Type B pancreatic cell (in vitro differentiated cells): ENCODE data around the gene RBBP6. TPM values are rescaled to one million over a fixed set of nuclear protein-coding genes. Genes with fewer than 3 reads are reported as not detected.
"Not testable (repeated sequence)": the region's sequence is repeated elsewhere in the genome, so short reads cannot be mapped to it uniquely, and the experiment has no call there.

Source experiments
- DNase-seq: peaks from one replicate; pipeline ENCODE4 v3.0.0; 2021; ENCODE audit warnings: mixed read lengths; ENCODE audit not compliant: unreplicated experiment; ENCODE audit errors: extremely low spot score
- H3K27ac Mint-ChIP-seq: 2 replicates; pipeline ENCODE4 v1.8.0; 2021; ENCODE audit warnings: mild to moderate bottlenecking, mixed read lengths
- H3K27me3 Mint-ChIP-seq: 2 replicates; pipeline ENCODE4 v1.8.0; 2021; ENCODE audit warnings: mixed read lengths
- H3K36me3 Mint-ChIP-seq: 2 replicates; pipeline ENCODE4 v1.8.0; 2021; ENCODE audit warnings: mixed read lengths
- H3K4me1 Mint-ChIP-seq: one replicate; pipeline ENCODE4 v1.8.0; 2021; ENCODE audit warnings: mixed read lengths; ENCODE audit not compliant: unreplicated experiment
- H3K4me3 Mint-ChIP-seq: 2 replicates; pipeline ENCODE4 v1.8.0; 2021; ENCODE audit warnings: mild to moderate bottlenecking, mixed read lengths
- H3K9me3 Mint-ChIP-seq: 2 replicates; pipeline ENCODE4 v1.8.0; 2021; ENCODE audit warnings: mixed read lengths
- total RNA-seq: library from RNA; stranded (reverse); gene quantifications from 2 replicates; pipeline ENCODE4 v1.2.1, GENCODE V29; 2021; ENCODE audit warnings: low replicate concordance
- TF ChIP-seq, protein P1 (sequence below): fragments of 200-600 bp; sonication (generic); conservative IDR thresholded peaks from 2 replicates; pipeline ENCODE4 v1.5.0; 2021; ENCODE audit warnings: antibody characterized with exemption, mild to moderate bottlenecking

RBBP6 gene
- total RNA-seq, 1 donor from 2014 or later = 70.7 TPM

DNA sequence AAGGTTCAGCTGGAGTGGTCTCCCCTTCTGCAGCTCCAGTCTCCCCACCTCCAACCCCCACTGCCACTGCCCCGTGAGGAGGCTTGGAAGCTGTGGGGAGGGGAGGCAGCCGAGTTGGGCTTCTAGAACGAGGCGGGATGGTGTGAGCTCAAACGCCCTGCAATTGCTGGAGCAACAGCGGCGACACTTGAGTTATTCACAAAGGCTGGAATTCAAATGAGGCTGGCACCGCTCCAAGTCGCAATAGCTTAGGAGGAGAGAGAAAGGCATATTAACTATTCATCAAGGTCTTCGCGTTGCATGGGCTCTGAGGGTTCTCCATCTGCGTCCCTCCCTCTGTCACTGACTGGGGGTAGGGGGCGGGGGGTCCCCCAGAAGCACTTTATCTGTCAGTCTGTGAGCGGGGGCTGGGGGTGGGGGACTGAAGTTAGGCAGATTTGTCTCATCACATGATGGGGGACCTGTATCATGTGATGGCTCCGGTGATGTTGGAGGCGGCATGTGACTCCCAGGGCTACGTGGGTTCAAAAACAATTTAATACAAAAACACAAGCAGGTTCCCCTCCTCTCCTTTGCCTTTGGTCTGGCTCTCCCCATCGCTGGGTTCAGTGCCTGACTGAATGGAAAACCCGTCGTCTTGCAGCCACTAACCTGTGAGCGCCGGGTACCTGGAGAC lies 70.5 kb downstream of the RBBP6 start:
- TF ChIP-seq, protein P1, sequence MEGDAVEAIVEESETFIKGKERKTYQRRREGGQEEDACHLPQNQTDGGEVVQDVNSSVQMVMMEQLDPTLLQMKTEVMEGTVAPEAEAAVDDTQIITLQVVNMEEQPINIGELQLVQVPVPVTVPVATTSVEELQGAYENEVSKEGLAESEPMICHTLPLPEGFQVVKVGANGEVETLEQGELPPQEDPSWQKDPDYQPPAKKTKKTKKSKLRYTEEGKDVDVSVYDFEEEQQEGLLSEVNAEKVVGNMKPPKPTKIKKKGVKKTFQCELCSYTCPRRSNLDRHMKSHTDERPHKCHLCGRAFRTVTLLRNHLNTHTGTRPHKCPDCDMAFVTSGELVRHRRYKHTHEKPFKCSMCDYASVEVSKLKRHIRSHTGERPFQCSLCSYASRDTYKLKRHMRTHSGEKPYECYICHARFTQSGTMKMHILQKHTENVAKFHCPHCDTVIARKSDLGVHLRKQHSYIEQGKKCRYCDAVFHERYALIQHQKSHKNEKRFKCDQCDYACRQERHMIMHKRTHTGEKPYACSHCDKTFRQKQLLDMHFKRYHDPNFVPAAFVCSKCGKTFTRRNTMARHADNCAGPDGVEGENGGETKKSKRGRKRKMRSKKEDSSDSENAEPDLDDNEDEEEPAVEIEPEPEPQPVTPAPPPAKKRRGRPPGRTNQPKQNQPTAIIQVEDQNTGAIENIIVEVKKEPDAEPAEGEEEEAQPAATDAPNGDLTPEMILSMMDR = no peak
- peaks cover 46% of the 10 kb centered on the region for H3K27me3 Mint-ChIP-seq
- no peaks in the 10 kb centered on the region for H3K9me3 Mint-ChIP-seq
- no peaks in the 10 kb centered on the region for H3K36me3 Mint-ChIP-seq
- peak overlapping the region; percentile 21 for H3K27ac Mint-ChIP-seq
- peaks cover 14% of the 10 kb centered on the region for H3K4me1 Mint-ChIP-seq
- DNase-seq = peak; percentile 70
- H3K4me3 Mint-ChIP-seq = peak overlapping the region; percentile 85

DNA sequence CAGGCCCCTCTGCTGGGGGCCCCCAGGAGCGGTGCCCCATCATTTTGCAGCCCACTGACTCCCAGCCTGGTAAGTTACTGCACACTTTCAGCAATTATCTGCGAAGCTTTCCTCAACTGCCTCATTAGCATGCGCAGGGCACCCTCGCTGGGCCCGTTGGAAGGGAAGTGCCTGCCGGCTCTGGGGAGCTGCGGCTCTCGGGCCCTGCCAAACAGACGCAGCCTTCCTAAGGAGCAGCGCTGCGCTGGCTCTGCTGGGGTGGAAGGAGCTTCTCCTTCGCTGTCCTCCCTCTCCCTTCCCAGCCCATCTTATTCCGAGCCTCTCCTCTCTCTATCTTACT lies 71.0 kb downstream of the RBBP6 start:
- TF ChIP-seq, protein P1 = no peak
- H3K27me3 Mint-ChIP-seq = peaks cover 51% of the 10 kb centered on the region
- peak overlapping the region; percentile 85 for H3K4me3 Mint-ChIP-seq
- H3K27ac Mint-ChIP-seq = peak overlapping the region; percentile 21
- peaks cover 14% of the 10 kb centered on the region for H3K4me1 Mint-ChIP-seq
- no peaks in the 10 kb centered on the region for H3K36me3 Mint-ChIP-seq
- no peak for DNase-seq
- no peaks in the 10 kb centered on the region for H3K9me3 Mint-ChIP-seq

DNA sequence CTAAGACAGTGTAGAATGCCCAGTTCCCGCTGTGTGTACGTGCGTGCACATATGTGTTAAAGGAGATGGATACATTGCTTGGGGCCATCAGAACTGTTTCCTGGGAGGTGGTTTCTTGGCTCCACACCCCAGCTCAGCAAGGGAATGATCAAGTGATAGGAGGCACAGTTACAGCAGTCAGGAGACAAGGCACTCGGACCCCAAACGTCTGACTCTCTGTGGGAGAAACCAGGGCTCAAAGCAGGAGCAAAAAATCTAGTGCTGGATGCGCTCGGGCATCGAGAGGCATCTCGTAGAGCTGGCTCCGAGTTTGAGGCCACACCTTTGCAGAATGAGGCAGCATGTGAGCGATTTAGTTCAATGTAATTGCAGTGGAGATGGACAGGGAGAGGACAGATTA lies 71.9 kb downstream of the RBBP6 start:
- H3K4me1 Mint-ChIP-seq = peaks cover 14% of the 10 kb centered on the region
- TF ChIP-seq, protein P1 = no peak
- no peak overlapping the region for H3K27ac Mint-ChIP-seq
- peaks cover 52% of the 10 kb centered on the region for H3K27me3 Mint-ChIP-seq
- DNase-seq = no peak
- no peaks in the 10 kb centered on the region for H3K9me3 Mint-ChIP-seq
- H3K4me3 Mint-ChIP-seq = peak overlapping the region; percentile 58
- H3K36me3 Mint-ChIP-seq = no peaks in the 10 kb centered on the region

DNA sequence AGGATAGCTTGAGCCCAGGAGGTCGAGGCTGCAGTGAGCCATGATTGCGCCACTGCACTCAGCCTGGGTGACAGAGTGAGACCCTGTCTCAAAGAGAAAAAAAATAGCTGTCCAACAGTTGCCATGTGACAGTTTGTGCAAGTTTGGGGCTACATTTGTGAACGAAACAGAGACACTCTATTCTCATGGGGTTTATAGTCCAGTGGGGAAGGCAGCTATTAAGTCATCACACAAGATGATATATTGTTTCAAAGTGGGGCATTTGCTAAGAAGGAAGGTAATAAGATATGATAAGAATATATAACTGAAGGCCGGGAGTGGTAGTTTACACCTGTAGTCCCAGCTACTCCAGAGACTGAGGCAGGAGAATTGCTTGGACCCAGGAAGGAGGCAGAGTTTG lies 73.3 kb downstream of the RBBP6 start:
- Mint-ChIP-seq H3K27me3 (peaks cover 49% of the 10 kb centered on the region), H3K27ac (no peak overlapping the region), H3K36me3 (no peaks in the 10 kb centered on the region), H3K4me1 (peaks cover 14% of the 10 kb centered on the region), H3K4me3 (no peak overlapping the region), H3K9me3 (no peaks in the 10 kb centered on the region)
- DNase-seq = no peak
- TF ChIP-seq, protein P1 = no peak

DNA sequence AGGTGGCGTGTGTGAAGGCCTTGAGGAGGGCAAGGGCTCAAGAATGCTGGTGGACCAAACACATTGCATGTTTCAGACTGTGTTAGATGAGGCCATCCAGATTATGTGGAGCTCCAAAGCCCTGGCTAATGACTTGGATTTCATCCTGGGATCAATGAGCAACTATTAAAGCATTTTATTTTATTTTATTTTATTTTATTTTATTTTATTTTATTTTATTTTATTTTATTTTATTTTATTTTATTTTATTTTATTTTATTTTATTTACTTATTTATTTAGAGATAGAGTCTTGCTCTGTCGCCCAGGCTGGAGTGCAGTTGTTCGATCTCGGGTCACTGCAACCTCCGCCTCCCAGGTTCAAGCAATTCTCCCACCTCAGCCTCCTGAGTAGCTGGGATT lies 73.9 kb downstream of the RBBP6 start:
- not testable (repeated sequence) for H3K9me3 Mint-ChIP-seq, H3K36me3 Mint-ChIP-seq, H3K4me3 Mint-ChIP-seq, DNase-seq, H3K27ac Mint-ChIP-seq
- Mint-ChIP-seq H3K27me3 (peaks cover 43% of the 10 kb centered on the region), H3K4me1 (peaks cover 14% of the 10 kb centered on the region)

DNA sequence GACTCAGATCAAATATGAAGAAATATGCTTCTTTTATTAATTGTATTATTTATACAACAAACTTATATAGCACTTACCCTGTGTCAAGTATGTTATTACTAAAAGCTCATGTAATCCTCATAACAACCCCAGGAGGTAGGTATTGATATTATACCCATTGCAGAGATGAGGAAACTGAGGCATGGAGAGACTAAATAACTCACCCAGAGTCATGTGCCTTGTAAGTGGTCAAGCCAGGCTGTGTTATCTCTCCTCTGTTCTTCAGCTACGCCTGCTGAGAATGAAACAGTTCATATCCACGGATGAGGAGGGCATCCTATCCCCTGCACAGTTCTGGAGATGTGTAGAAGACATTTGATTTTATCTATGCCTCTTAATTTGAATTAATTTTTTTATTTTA lies 78.1 kb downstream of the RBBP6 start:
- no peaks in the 10 kb centered on the region for H3K9me3 Mint-ChIP-seq
- peaks cover 13% of the 10 kb centered on the region for H3K27me3 Mint-ChIP-seq
- no peak for DNase-seq
- no peak overlapping the region for H3K4me3 Mint-ChIP-seq
- TF ChIP-seq, protein P1 = no peak
- H3K36me3 Mint-ChIP-seq = no peaks in the 10 kb centered on the region
- no peak overlapping the region for H3K27ac Mint-ChIP-seq
- no peaks in the 10 kb centered on the region for H3K4me1 Mint-ChIP-seq

Other genes with a start within 250 kb of the RBBP6 start
- gene TNRC6A, start 190.1 kb downstream of the RBBP6 start, total RNA-seq = 40.0 and 65.9 TPM in 2 replicates